HUDEP-2 (cell line): ENCODE measurements around the gene POLR2M.
A peak's percentile ranks its signal among the peaks of the same experiment; 100 is the strongest.

ENCODE experiments used
- DNase-seq, 76 experiments: peaks; one replicate each; lab custom pipeline; 2025; ENCODE audit not compliant: unreplicated experiment in 76 of 76; lab: John Stamatoyannopoulos, UW

POLR2M gene

GRCh38 chr15:57690341-57690966 lies 16.1 kb upstream of the POLR2M start:
- no peak for DNase-seq

DNA sequence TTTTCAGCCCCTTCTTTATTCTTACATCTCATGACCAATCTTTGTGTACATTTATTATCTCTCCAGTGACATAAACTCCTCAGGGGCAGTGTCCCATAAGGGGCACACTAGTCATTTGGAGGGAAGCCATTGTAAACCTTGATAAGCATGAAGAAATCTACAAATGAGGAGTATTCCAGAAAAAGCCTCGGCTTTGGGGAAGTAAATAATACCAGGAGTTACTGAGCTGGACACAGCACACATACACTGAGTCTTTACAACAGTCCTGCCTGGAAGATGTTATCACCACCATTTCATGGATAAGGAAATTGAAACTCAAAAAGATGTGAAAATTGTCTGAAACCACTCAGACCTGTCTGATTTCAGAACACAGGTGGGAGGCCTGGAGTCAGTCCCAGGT lies 15.4 kb upstream of the POLR2M start:
- DNase-seq, result no peak

DNA sequence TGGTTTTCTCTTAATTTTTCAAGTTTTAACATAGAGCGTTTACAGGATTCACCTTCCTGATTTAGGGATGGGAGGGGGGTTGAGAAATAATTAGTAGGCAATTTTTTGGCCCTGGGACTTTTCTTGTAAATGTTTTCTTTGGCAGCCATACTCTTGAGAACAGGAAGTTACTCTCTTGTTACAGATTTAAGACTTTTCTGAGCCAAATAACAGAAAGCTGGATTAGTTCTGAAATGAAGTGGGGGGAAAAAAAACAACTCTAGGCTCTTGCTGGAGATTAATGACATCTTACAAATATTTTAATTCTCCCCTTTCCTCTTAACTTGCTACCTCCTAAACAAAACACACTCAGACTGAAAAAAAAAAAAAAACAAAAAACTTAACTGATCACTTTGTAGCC lies 13.8 kb upstream of the POLR2M start:
- no peak for DNase-seq

DNA sequence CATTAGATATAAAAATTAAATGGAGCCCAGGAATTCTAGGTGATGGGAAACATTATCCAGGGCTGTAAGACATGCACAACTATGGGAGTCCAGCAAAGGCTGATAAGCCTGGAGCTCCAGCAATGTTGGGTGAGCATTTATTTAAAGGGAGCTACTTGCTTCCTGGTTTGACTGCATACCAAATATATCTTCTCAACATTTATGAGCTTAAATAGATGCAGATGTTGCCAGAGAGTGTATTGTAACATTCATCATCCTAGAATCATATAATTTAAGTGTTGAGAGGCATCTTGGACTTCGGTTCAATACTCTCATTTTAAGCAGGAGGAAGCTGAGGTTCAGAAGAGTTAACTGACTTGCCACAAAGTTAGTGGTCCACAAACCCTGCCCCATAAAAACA lies 12.2 kb upstream of the POLR2M start:
- DNase-seq, result no peak

- DNase-seq, result no peak
Measured at GRCh38 chr15:57696146-57696545, 10.4 kb upstream of the POLR2M start.

GRCh38 chr15:57697588-57697987 lies 8.9 kb upstream of the POLR2M start:
- DNase-seq, result no peak

GRCh38 chr15:57698243-57698642 lies 8.3 kb upstream of the POLR2M start:
- no peak for DNase-seq

GRCh38 chr15:57698991-57699390 lies 7.5 kb upstream of the POLR2M start:
- no peak for DNase-seq

- no peak for DNase-seq
Measured at GRCh38 chr15:57703387-57703786, 3.1 kb upstream of the POLR2M start.

- DNase-seq, result no peak
Measured at GRCh38 chr15:57704441-57704840, 2.1 kb upstream of the POLR2M start.

DNA sequence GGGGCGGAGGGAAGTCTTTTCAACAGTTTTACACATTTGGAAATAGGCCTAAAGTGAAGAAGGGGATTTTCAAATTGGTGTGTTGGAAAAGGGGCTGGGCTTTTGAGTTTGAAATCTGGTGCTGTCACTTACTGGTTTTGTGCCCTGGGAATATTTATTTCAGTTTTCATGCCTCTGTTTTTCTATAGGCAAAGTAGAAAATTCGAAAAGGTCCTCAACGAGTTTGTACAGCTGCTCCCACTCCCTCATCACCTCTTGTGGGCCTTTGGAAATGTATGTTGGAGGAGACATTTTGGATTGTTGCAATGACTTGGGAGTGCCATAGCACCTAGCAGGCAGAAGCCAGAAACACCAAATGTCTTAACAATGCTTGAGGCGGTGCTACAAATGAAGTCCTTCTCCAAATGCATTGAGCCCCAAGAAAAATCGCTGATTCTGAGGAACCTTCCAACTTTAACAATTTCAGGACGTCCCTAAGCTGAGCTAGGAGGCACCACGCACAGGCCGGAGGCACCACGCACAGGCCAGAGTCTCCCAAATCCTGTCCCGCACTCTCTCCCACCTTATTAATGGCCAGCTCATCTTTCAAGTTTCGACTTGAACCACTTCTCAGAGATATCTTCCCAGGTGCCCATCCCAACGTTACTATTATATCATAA lies 639 bp upstream of the POLR2M start:
- peak in 2 of 76 experiments; percentile 4 to 18 for DNase-seq

DNA sequence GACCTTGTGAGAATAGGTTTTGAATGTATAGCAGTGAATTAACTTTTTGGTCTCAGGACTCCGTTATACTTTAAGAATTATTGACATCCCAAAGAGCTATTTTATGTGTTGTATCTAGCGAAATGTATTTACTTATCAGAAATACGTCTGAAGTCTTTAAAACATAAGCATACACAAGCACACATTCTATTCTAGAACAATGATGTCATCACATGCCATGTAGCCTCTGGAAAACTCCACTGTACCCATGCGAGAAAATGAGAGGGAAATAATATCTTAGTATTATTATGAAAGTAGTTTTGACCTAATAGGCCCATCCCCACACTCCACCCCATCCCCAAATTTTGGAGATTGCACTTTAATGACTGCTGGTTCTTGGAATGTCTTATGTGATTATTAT lies 1.5 kb downstream of the POLR2M start:
- DNase-seq, result no peak

GRCh38 chr15:57718309-57718708 lies 11.8 kb downstream of the POLR2M start:
- no peak for DNase-seq

DNA sequence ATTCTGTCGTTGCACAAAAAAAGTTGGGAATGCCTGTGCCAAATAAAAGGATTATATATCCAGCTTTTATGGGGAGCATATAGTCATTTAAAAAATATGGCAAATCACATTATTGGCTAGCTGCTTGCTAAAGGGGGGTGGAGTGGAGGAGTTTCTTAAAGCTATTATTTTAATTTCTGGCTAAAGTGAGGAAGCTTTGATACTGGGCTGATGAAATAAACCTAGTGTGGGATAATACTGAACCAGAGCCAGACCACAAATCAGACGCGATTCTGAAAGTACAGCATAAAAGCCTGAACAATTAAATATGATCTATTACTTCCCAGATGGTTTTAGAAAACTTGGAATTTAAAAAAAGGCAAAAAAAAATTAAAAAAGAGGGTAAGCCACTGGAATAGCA lies 14.4 kb downstream of the POLR2M start:
- DNase-seq, result no peak

GRCh38 chr15:57726411-57726810 lies 19.9 kb downstream of the POLR2M start:
- no peak for DNase-seq

DNA sequence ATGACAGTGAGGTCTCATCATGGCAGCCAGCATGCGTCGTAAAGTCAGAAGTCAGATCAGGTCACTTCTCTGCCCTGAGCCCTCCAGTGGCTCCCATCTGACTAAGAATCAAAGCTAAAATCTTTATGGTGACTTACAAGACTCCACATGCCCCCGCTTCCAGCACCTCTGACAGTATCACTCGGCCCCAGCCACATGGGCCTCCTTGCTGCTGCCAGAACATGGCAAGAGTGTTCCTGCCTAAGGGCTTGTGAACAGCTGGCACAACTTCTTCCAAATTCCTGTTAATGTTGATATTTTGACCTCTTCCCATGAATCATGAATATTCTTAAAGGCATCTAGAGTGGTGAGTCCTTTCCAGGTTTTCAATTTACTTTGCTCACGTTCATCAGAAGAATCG lies 20.5 kb downstream of the POLR2M start:
- DNase-seq, result no peak

DNA sequence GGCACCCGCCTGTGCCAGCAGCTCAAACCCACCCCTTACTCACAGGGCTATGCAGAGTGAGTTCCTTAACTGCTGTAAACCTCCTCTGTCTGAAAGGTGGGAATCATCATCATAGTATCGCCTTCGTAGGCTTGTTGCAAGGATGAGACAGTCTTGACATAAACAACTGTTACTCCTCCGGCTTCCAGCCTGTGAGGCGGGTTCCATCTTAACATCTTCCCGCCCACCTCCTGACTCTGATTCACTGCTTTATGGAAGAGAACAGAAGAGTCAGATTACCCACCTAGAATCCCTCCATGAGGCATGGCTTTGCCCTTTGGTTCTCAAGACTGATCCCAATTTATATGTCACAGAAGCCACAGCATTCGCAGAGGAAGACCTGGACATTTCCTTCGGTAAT lies 21.9 kb downstream of the POLR2M start:
- DNase-seq, result no peak

GRCh38 chr15:57730876-57731275 lies 24.4 kb downstream of the POLR2M start:
- DNase-seq, result no peak

GRCh38 chr15:57731530-57732103 lies 25.1 kb downstream of the POLR2M start:
- DNase-seq, result no peak

GRCh38 chr15:57732526-57733331 lies 26.2 kb downstream of the POLR2M start:
- peak in 41 of 76 experiments; percentile 2 to 58 (median 16) for DNase-seq

GRCh38 chr15:57734860-57735259 lies 28.3 kb downstream of the POLR2M start:
- no peak for DNase-seq

DNA sequence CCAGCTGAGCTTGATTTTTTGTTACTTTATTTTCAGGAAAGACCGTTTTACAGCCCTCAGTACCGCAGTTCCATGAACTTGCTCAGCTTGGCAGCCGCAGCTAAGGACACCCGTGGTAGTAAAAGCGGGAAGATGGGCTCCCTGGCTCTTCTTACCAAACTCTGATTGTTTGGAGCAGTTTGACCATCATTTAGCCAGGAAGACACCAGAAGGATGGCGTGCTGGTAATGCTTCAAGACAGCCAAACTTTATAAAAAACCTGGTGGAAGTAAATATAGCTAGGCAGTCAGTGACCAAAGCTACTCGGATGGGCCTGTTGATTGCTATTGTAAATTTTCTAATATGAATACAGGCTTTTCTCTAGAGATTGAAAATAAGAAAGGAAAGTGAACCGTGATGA lies 28.9 kb downstream of the POLR2M start:
- no peak for DNase-seq
